GM23338 (cell line): Measurements from ENCODE around the gene SIGLEC7. TPM values are rescaled to one million over a fixed set of nuclear protein-coding genes. Genes with fewer than 3 reads are reported as not detected.

Source experiments
- ATAC-seq: fragments of 200-7000 bp; cut with Tn5 transposase; 3 replicates; pipeline ENCODE4 v1.9.1; 2020
- DNase-seq: peaks from one replicate; pipeline ENCODE4 v3.0.0-alpha.2; 2015; ENCODE audit warnings: low spot score
- H2AFZ ChIP-seq: fragments of 200-600 bp; sonication (generic); 2 replicates; pipeline ENCODE4 v1.8.0; 2016; ENCODE audit warnings: antibody characterized with exemption, mild to moderate bottlenecking, moderate library complexity
- H3F3A ChIP-seq: fragments of 200-600 bp; sonication (generic); replicated peaks from 2 replicates; pipeline ENCODE4 v1.8.0; 2017; ENCODE audit warnings: antibody characterized with exemption, mixed run types, low read depth
- H3K27ac ChIP-seq: fragments of 200-600 bp; sonication (generic); 2 replicates; pipeline ENCODE4 v1.6.1; 2016; ENCODE audit warnings: low read depth
- H3K27me3 ChIP-seq: fragments of 200-600 bp; sonication (generic); 2 replicates; pipeline ENCODE4 v1.8.0; 2016; ENCODE audit warnings: mild to moderate bottlenecking, mixed run types, moderate library complexity; ENCODE audit not compliant: insufficient read depth
- H3K36me3 ChIP-seq: fragments of 200-600 bp; sonication (generic); 2 replicates; pipeline ENCODE4 v1.8.0; 2016; ENCODE audit warnings: mild to moderate bottlenecking; ENCODE audit not compliant: insufficient read depth
- H3K4me1 ChIP-seq: fragments of 200-600 bp; sonication (generic); 2 replicates; pipeline ENCODE4 v1.8.0; 2016; ENCODE audit warnings: mild to moderate bottlenecking, moderate library complexity; ENCODE audit not compliant: insufficient read depth
- H3K4me2 ChIP-seq: fragments of 200-600 bp; sonication (generic); 2 replicates; pipeline ENCODE4 v1.7.1; 2017; ENCODE audit warnings: mixed run types
- H3K4me3 ChIP-seq: fragments of 200-600 bp; sonication (generic); 2 replicates; pipeline ENCODE4 v1.6.1; 2016; ENCODE audit warnings: mixed run types
- H3K79me2 ChIP-seq: fragments of 200-600 bp; sonication (generic); replicated peaks from 2 replicates; pipeline ENCODE4 v1.8.0; 2017; ENCODE audit warnings: mild to moderate bottlenecking; ENCODE audit not compliant: insufficient read depth
- H3K9me2 ChIP-seq: fragments of 200-600 bp; sonication (generic); 2 replicates; pipeline ENCODE4 v1.8.0; 2017; ENCODE audit not compliant: insufficient read depth
- H4K20me1 ChIP-seq: fragments of 200-600 bp; sonication (generic); replicated peaks from 2 replicates; pipeline ENCODE4 v1.8.0; 2017; ENCODE audit warnings: mild to moderate bottlenecking; ENCODE audit not compliant: insufficient read depth
- H3K27ac Mint-ChIP-seq: 2 replicates; pipeline ENCODE4 v1.8.0; 2020; ENCODE audit warnings: inconsistent platforms, mild to moderate bottlenecking, moderate library complexity, mixed read lengths
- H3K27me3 Mint-ChIP-seq: 3 replicates; pipeline ENCODE4 v1.8.0; 2022; ENCODE audit warnings: low read depth, mild to moderate bottlenecking, moderate library complexity, mixed read lengths, inconsistent platforms; ENCODE audit not compliant: insufficient read depth, poor library complexity
- H3K36me3 Mint-ChIP-seq: 3 replicates; pipeline ENCODE4 v1.8.0; 2021; ENCODE audit warnings: low read depth, mild to moderate bottlenecking, inconsistent platforms, moderate library complexity, mixed read lengths
- H3K4me1 Mint-ChIP-seq: 3 replicates; pipeline ENCODE4 v1.8.0; 2020; ENCODE audit warnings: mild to moderate bottlenecking, inconsistent platforms, mixed read lengths
- H3K4me3 Mint-ChIP-seq: 3 replicates; pipeline ENCODE4 v1.8.0; 2021; ENCODE audit warnings: moderate library complexity, mild to moderate bottlenecking, inconsistent platforms, mixed read lengths
- H3K9me3 Mint-ChIP-seq: 3 replicates; pipeline ENCODE4 v1.8.0; 2020; ENCODE audit warnings: moderate library complexity, mild to moderate bottlenecking, inconsistent platforms, mixed read lengths
- CREB1 ChIP-seq: fragments of 250-450 bp; sonication (Bioruptor Pico); IDR thresholded peaks from 2 replicates; pipeline ENCODE4 v1.5.0; 2020; ENCODE audit warnings: low read depth, mild to moderate bottlenecking, moderate library complexity
- CTCF ChIP-seq, 2 experiments: fragments of 200-600 bp in 1 of 2; sonication (generic) in 1 of 2; conservative IDR thresholded peaks; 2 replicates each; pipeline versions ENCODE4 v1.5.1 to v1.6.1; 2016 to 2017; ENCODE audit warnings: antibody characterized with exemption in 2 of 2, low read depth in 2 of 2, mild to moderate bottlenecking in 2 of 2, moderate library complexity in 1 of 2
- ETS1 ChIP-seq: IDR thresholded peaks from 2 replicates; pipeline ENCODE4 v1.6.1; 2016; ENCODE audit warnings: antibody characterized with exemption
- EZH2 ChIP-seq: fragments of 200-600 bp; sonication (generic); IDR thresholded peaks from one replicate; pipeline ENCODE4 v1.8.0; 2017; ENCODE audit warnings: antibody characterized with exemption, mild to moderate bottlenecking, low read depth; ENCODE audit not compliant: unreplicated experiment
- EZH2phosphoT487 ChIP-seq: fragments of 200-600 bp; sonication (generic); IDR thresholded peaks from one replicate; pipeline ENCODE4 v1.8.1; 2018; ENCODE audit warnings: antibody characterized with exemption; ENCODE audit not compliant: unreplicated experiment
- JUNB ChIP-seq: IDR thresholded peaks from one replicate; pipeline ENCODE4 v1.6.1; 2016; ENCODE audit warnings: antibody characterized with exemption; ENCODE audit not compliant: unreplicated experiment
- NANOG ChIP-seq: IDR thresholded peaks from 2 replicates; pipeline ENCODE4 v1.6.1; 2016; ENCODE audit warnings: antibody characterized with exemption, borderline replicate concordance
- POLR2AphosphoS5 ChIP-seq: IDR thresholded peaks from 2 replicates; pipeline ENCODE4 v1.6.1; 2016; ENCODE audit warnings: antibody characterized with exemption, low read depth
- REST ChIP-seq: IDR thresholded peaks from one replicate; pipeline ENCODE4 v1.6.1; 2018; ENCODE audit warnings: antibody characterized with exemption; ENCODE audit not compliant: unreplicated experiment
- STAT1 ChIP-seq: IDR thresholded peaks from one replicate; pipeline ENCODE4 v1.6.1; 2016; ENCODE audit warnings: antibody characterized with exemption; ENCODE audit not compliant: unreplicated experiment
- ZNF114 ChIP-seq: fragments of 250-450 bp; sonication (Bioruptor Pico); IDR thresholded peaks from 2 replicates; pipeline ENCODE4 v1.5.0; 2020; ENCODE audit warnings: mild to moderate bottlenecking, moderate library complexity
- ZNF331 ChIP-seq: fragments of 250-450 bp; sonication (Bioruptor Pico); IDR thresholded peaks from 2 replicates; pipeline ENCODE4 v1.5.0; 2020; ENCODE audit warnings: low read depth, mild to moderate bottlenecking, moderate library complexity
- ZNF462 ChIP-seq: fragments of 250-450 bp; sonication (Bioruptor Pico); IDR thresholded peaks from 2 replicates; pipeline ENCODE4 v1.5.0; 2020; ENCODE audit warnings: mild to moderate bottlenecking, moderate library complexity
- polyA plus RNA-seq: library from polyadenylated mRNA; unstranded; fragments of >200 nt; fragmentation: Nextera tagmentation; extraction: Ambion mirVana; gene quantifications from 2 replicates; pipeline ENCODE4 v1.2.1, GENCODE V29; 2016
- total RNA-seq: library from RNA; depleted of rRNA; stranded (reverse); fragments of >200 nt; shearing (Covaris generic); gene quantifications from 2 replicates; pipeline ENCODE4 v1.2.3, GENCODE V29; 2014

SIGLEC7 gene
- total and polyA plus RNA-seq, 2 experiments from 2014 or later = not detected

GRCh38 chr19:51108805-51109146 lies 33.3 kb upstream of the SIGLEC7 start:
- Mint-ChIP-seq H3K4me3 (peak overlapping the region; percentile 98), H3K9me3 (no peaks in the 10 kb centered on the region; the same call in 2 of the 3 replicates), H3K27me3 (peaks cover 13% of the 10 kb centered on the region), H3K27ac (no peak overlapping the region; the same call in 1 of the 2 replicates), H3K36me3 (0 out of 3 replicates have a peak, but pooled peaks cover 4% of the 10 kb centered on the region), H3K4me1 (peaks cover 5% of the 10 kb centered on the region)
- Histone ChIP-seq H3K9me2 (no peaks in the 10 kb centered on the region), H3K36me3 (no peaks in the 10 kb centered on the region), H2AFZ (peak overlapping the region; percentile 88), H3F3A (no peaks in the 10 kb centered on the region), H3K4me3 (peak overlapping the region; percentile 53), H3K27me3 (no peaks in the 10 kb centered on the region), H3K79me2 (peaks cover 8% of the 10 kb centered on the region; the same call in 1 of the 2 replicates), H4K20me1 (no peaks in the 10 kb centered on the region; the same call in 1 of the 2 replicates), H3K4me1 (peaks cover 8% of the 10 kb centered on the region; the same call in 1 of the 2 replicates), H3K27ac (no peak overlapping the region), H3K4me2 (peak overlapping the region; percentile 77)
- ATAC-seq (no peak), DNase-seq (no peak)
- TF ChIP-seq CTCF (conservative IDR thresholded peaks at IDR 0.05; ENCODE audit: low read depth in 2 of 2) (no peak), ZNF462 (CRISPR knock-in tag) (no peak), ETS1 (no peak), REST (no peak), EZH2phosphoT487 (no peak), POLR2AphosphoS5 (no peak), CREB1 (no peak), STAT1 (no peak), EZH2 (no peak), ZNF114 (CRISPR knock-in tag) (no peak), NANOG (no peak), JUNB (no peak), ZNF331 (CRISPR knock-in tag) (no peak)
